Activated T-cell treated with anti-CD3 and anti-CD28 coated beads, Interleukin-2, amount 50 U/mL, for 4 hours (primary cell): ENCODE measurements around the gene C3orf18. TPM values are rescaled to one million over a fixed set of nuclear protein-coding genes. Genes with fewer than 3 reads are reported as not detected.

ENCODE experiments used
- ATAC-seq, 2 donors: fragments of 200-7000 bp; cut with Tn5 transposase; one replicate each; pipeline ENCODE4 v1.10.0; 2021
- DNase-seq: peaks from one replicate; pipeline ENCODE4 v3.0.0-alpha.2; 2020
- H3K27me3 Mint-ChIP-seq: one replicate; pipeline ENCODE4 v1.8.0; 2021; ENCODE audit warnings: low read depth, mixed read lengths
- H3K36me3 Mint-ChIP-seq: one replicate; pipeline ENCODE4 v1.8.0; 2022; ENCODE audit warnings: mixed read lengths; ENCODE audit not compliant: insufficient read depth
- H3K4me1 Mint-ChIP-seq: one replicate; pipeline ENCODE4 v1.8.0; 2021; ENCODE audit warnings: low read depth, mixed read lengths
- H3K4me3 Mint-ChIP-seq: one replicate; pipeline ENCODE4 v1.8.0; 2021; ENCODE audit warnings: mild to moderate bottlenecking, moderate library complexity, mixed read lengths
- H3K9me3 Mint-ChIP-seq: one replicate; pipeline ENCODE4 v1.8.0; 2021; ENCODE audit warnings: mixed read lengths
- total RNA-seq, 3 donors: library from RNA; stranded (reverse); gene quantifications; one replicate each; pipeline ENCODE4 v1.2.1, GENCODE V29; 2021

Gene C3orf18
- total RNA-seq, 3 donors from 2014 or later, result 6.7 to 11.2 (median 9.0) TPM

GRCh38 chr3:50575372-50575771 is 7.8 kb upstream of the C3orf18 start:
- DNase-seq (no peak), ATAC-seq (no peak)
- peaks cover 66% of the 10 kb centered on the region for H3K4me1 Mint-ChIP-seq
- H3K9me3 Mint-ChIP-seq, result no peaks in the 10 kb centered on the region
- no peak overlapping the region for H3K4me3 Mint-ChIP-seq
- no peaks in the 10 kb centered on the region for H3K27me3 Mint-ChIP-seq
- H3K36me3 Mint-ChIP-seq, result peaks cover 14% of the 10 kb centered on the region

GRCh38 chr3:50574444-50574831 is 6.9 kb upstream of the C3orf18 start:
- peak overlapping the region; percentile 11 for H3K4me3 Mint-ChIP-seq
- H3K36me3 Mint-ChIP-seq, result peaks cover 10% of the 10 kb centered on the region
- ATAC-seq, result no peak
- DNase-seq, result no peak
- H3K9me3 Mint-ChIP-seq, result no peaks in the 10 kb centered on the region
- no peaks in the 10 kb centered on the region for H3K27me3 Mint-ChIP-seq
- H3K4me1 Mint-ChIP-seq, result peaks cover 70% of the 10 kb centered on the region

- Mint-ChIP-seq H3K4me3 (peak overlapping the region; percentile 57), H3K9me3 (no peaks in the 10 kb centered on the region), H3K4me1 (peaks cover 71% of the 10 kb centered on the region), H3K27me3 (no peaks in the 10 kb centered on the region), H3K36me3 (peaks cover 6% of the 10 kb centered on the region)
- DNase-seq (peak; percentile 68), ATAC-seq (peak; percentile 35 to 38)
These were observed 6.3 kb upstream of the C3orf18 start for GRCh38 chr3:50573566-50574443.

GRCh38 chr3:50572801-50573371 is 5.3 kb upstream of the C3orf18 start:
- Mint-ChIP-seq H3K9me3 (no peaks in the 10 kb centered on the region), H3K4me3 (peak overlapping the region; percentile 66), H3K27me3 (no peaks in the 10 kb centered on the region), H3K4me1 (peaks cover 74% of the 10 kb centered on the region), H3K36me3 (peaks cover 5% of the 10 kb centered on the region)
- peak; percentile 8 to 12 for ATAC-seq
- DNase-seq, result peak; percentile 33

GRCh38 chr3:50572158-50572557 is 4.6 kb upstream of the C3orf18 start:
- Mint-ChIP-seq H3K9me3 (no peaks in the 10 kb centered on the region), H3K4me3 (peak overlapping the region; percentile 66), H3K4me1 (peaks cover 75% of the 10 kb centered on the region), H3K27me3 (no peaks in the 10 kb centered on the region), H3K36me3 (peaks cover 3% of the 10 kb centered on the region)
- DNase-seq (peak; percentile 80), ATAC-seq (peak; percentile 23 to 30)

GRCh38 chr3:50571486-50571885 is 3.9 kb upstream of the C3orf18 start:
- no peak for ATAC-seq
- Mint-ChIP-seq H3K36me3 (peaks cover 3% of the 10 kb centered on the region), H3K4me1 (peaks cover 78% of the 10 kb centered on the region), H3K9me3 (no peaks in the 10 kb centered on the region), H3K4me3 (peak overlapping the region; percentile 25), H3K27me3 (no peaks in the 10 kb centered on the region)
- DNase-seq, result no peak

GRCh38 chr3:50570508-50571279 is 3.1 kb upstream of the C3orf18 start:
- Mint-ChIP-seq H3K9me3 (no peaks in the 10 kb centered on the region), H3K4me3 (peak overlapping the region; percentile 95), H3K36me3 (peaks cover 3% of the 10 kb centered on the region), H3K27me3 (no peaks in the 10 kb centered on the region), H3K4me1 (peaks cover 75% of the 10 kb centered on the region)
- ATAC-seq (no peak), DNase-seq (no peak)

GRCh38 chr3:50568947-50569749 is 1.6 kb upstream of the C3orf18 start, which contains the start of gene HEMK1:
Gene HEMK1 (plus strand): TSS chr3:50569522. CDS start chr3:50571105, 1,583 bp downstream.
- Mint-ChIP-seq H3K36me3 (peaks cover 3% of the 10 kb centered on the region), H3K9me3 (no peaks in the 10 kb centered on the region), H3K4me1 (peaks cover 60% of the 10 kb centered on the region), H3K4me3 (peak within 1 kb of the TSS; percentile 95), H3K27me3 (no peaks in the 10 kb centered on the region)
- DNase-seq (peak; percentile 90), ATAC-seq (peak; percentile 39 to 54)

- ATAC-seq (no peak), DNase-seq (no peak)
- peaks cover 3% of the 10 kb centered on the region for H3K36me3 Mint-ChIP-seq
- H3K4me1 Mint-ChIP-seq, result peaks cover 38% of the 10 kb centered on the region
- H3K9me3 Mint-ChIP-seq, result no peaks in the 10 kb centered on the region
- H3K4me3 Mint-ChIP-seq, result peak overlapping the region; percentile 55
- H3K27me3 Mint-ChIP-seq, result no peaks in the 10 kb centered on the region
These were observed 549 bp downstream of the C3orf18 start for GRCh38 chr3:50567011-50567385.

- Mint-ChIP-seq H3K27me3 (no peaks in the 10 kb centered on the region), H3K4me3 (no peak overlapping the region), H3K36me3 (no peaks in the 10 kb centered on the region), H3K9me3 (no peaks in the 10 kb centered on the region), H3K4me1 (peaks cover 16% of the 10 kb centered on the region)
- ATAC-seq, result no peak
- no peak for DNase-seq
These were observed 3.2 kb downstream of the C3orf18 start for GRCh38 chr3:50564321-50564720.

- H3K36me3 Mint-ChIP-seq, result no peaks in the 10 kb centered on the region
- no peaks in the 10 kb centered on the region for H3K9me3 Mint-ChIP-seq
- no peaks in the 10 kb centered on the region for H3K27me3 Mint-ChIP-seq
- DNase-seq, result no peak
- H3K4me1 Mint-ChIP-seq, result peaks cover 16% of the 10 kb centered on the region
- H3K4me3 Mint-ChIP-seq, result no peak overlapping the region
- ATAC-seq, result no peak
These were observed 3.7 kb downstream of the C3orf18 start for GRCh38 chr3:50563867-50564266.

- Mint-ChIP-seq H3K9me3 (no peaks in the 10 kb centered on the region), H3K36me3 (no peaks in the 10 kb centered on the region), H3K4me3 (no peak overlapping the region), H3K27me3 (no peaks in the 10 kb centered on the region), H3K4me1 (peaks cover 13% of the 10 kb centered on the region)
- DNase-seq, result no peak
- no peak for ATAC-seq
These were observed 4.7 kb downstream of the C3orf18 start for GRCh38 chr3:50562861-50563260.

- Mint-ChIP-seq H3K4me3 (no peak overlapping the region), H3K4me1 (no peaks in the 10 kb centered on the region), H3K36me3 (no peaks in the 10 kb centered on the region), H3K9me3 (no peaks in the 10 kb centered on the region), H3K27me3 (no peaks in the 10 kb centered on the region)
- ATAC-seq (no peak), DNase-seq (no peak)
These were observed 7.8 kb downstream of the C3orf18 start for GRCh38 chr3:50559702-50560101.

- H3K36me3 Mint-ChIP-seq, result no peaks in the 10 kb centered on the region
- H3K27me3 Mint-ChIP-seq, result no peaks in the 10 kb centered on the region
- ATAC-seq (no peak), DNase-seq (no peak)
- H3K4me1 Mint-ChIP-seq, result no peaks in the 10 kb centered on the region
- H3K4me3 Mint-ChIP-seq, result no peak overlapping the region
- H3K9me3 Mint-ChIP-seq, result no peaks in the 10 kb centered on the region
These were observed 9.6 kb downstream of the C3orf18 start for GRCh38 chr3:50557915-50558314.
